Neutrophil (primary cell): Measurements from ENCODE around the gene C16orf89.
"Not testable (repeated sequence)": the region's sequence is repeated elsewhere in the genome, so short reads cannot be mapped to it uniquely, and the experiment has no call there.

Experiments
- H3K27ac ChIP-seq: fragments of 200-600 bp; sonication (generic); 2 replicates; pipeline ENCODE4 v1.5.1; 2016; ENCODE audit warnings: mild to moderate bottlenecking, moderate library complexity
- H3K27me3 ChIP-seq: fragments of 200-600 bp; sonication (generic); 2 replicates; pipeline ENCODE4 v1.6.0; 2016; ENCODE audit warnings: mild to moderate bottlenecking
- H3K36me3 ChIP-seq: fragments of 200-600 bp; sonication (generic); 2 replicates; pipeline ENCODE4 v1.5.1; 2017
- H3K4me1 ChIP-seq, 2 experiments: fragments of 200-600 bp in 1 of 2; sonication (generic) in 1 of 2; 1 replicate in 1 of 2; 2 replicates in 1 of 2; pipeline versions ENCODE4 v1.5.1 to v1.6.1; 2013 to 2016; ENCODE audit warnings: low read depth in 1 of 2, low read length in 1 of 2, mild to moderate bottlenecking in 1 of 2, moderate library complexity in 1 of 2; ENCODE audit not compliant: control insufficient read depth in 1 of 2, insufficient read depth in 1 of 2
- H3K4me3 ChIP-seq, 2 experiments: fragments of 200-600 bp in 1 of 2; sonication (generic) in 1 of 2; 1 replicate in 1 of 2; 2 replicates in 1 of 2; pipeline ENCODE4 v1.5.1; 2013 to 2016; ENCODE audit warnings: low read depth in 1 of 2, low read length in 1 of 2, mild to moderate bottlenecking in 1 of 2, moderate library complexity in 1 of 2
- H3K9me3 ChIP-seq: fragments of 200-600 bp; sonication (generic); 2 replicates; pipeline ENCODE4 v1.5.1; 2016
- TF ChIP-seq, protein P1 (sequence below): fragments of 200-600 bp; sonication (generic); IDR thresholded peaks from 2 replicates; pipeline ENCODE4 v1.5.1; 2016; ENCODE audit warnings: antibody characterized with exemption

C16orf89 gene

GRCh38 chr16:5097470-5098220 is 31.9 kb upstream of the C16orf89 start, which contains the start of gene EEF2KMT:
EEF2KMT (minus strand) TSS chr16:5097795; CDS start chr16:5097739, 56 bp downstream.
- peaks cover 11 to 12% of the 10 kb centered on the region in 2 experiments for H3K4me1 ChIP-seq
- peak within 1 kb of the TSS; percentile 86 for H3K27ac ChIP-seq
- TF ChIP-seq, protein P1, sequence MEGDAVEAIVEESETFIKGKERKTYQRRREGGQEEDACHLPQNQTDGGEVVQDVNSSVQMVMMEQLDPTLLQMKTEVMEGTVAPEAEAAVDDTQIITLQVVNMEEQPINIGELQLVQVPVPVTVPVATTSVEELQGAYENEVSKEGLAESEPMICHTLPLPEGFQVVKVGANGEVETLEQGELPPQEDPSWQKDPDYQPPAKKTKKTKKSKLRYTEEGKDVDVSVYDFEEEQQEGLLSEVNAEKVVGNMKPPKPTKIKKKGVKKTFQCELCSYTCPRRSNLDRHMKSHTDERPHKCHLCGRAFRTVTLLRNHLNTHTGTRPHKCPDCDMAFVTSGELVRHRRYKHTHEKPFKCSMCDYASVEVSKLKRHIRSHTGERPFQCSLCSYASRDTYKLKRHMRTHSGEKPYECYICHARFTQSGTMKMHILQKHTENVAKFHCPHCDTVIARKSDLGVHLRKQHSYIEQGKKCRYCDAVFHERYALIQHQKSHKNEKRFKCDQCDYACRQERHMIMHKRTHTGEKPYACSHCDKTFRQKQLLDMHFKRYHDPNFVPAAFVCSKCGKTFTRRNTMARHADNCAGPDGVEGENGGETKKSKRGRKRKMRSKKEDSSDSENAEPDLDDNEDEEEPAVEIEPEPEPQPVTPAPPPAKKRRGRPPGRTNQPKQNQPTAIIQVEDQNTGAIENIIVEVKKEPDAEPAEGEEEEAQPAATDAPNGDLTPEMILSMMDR, result peak; percentile 14
- H3K9me3 ChIP-seq, H3K36me3 ChIP-seq: not testable (repeated sequence)
- peaks cover 42% of the 10 kb centered on the region for H3K27me3 ChIP-seq
- peak within 1 kb of the TSS; percentile 64 to 77 for H3K4me3 ChIP-seq

GRCh38 chr16:5097061-5097469 is 31.3 kb upstream of the C16orf89 start:
- Histone ChIP-seq H3K27ac (peak overlapping the region; percentile 86), H3K4me1 (peaks cover 11 to 12% of the 10 kb centered on the region in 2 experiments), H3K27me3 (peaks cover 36% of the 10 kb centered on the region), H3K4me3 (peak overlapping the region; percentile 64 to 77)
- H3K9me3 ChIP-seq, H3K36me3 ChIP-seq: not testable (repeated sequence)

GRCh38 chr16:5096437-5097060 is 30.8 kb upstream of the C16orf89 start:
- Histone ChIP-seq H3K27me3 (peaks cover 31% of the 10 kb centered on the region), H3K4me3 (peak overlapping the region in 1 of 2 experiments; percentile 64), H3K4me1 (peaks cover 11 to 12% of the 10 kb centered on the region in 2 experiments)
- not testable (repeated sequence) for H3K36me3 ChIP-seq, H3K27ac ChIP-seq, H3K9me3 ChIP-seq

- not testable (repeated sequence) for H3K36me3 ChIP-seq, H3K9me3 ChIP-seq, H3K4me3 ChIP-seq, H3K27ac ChIP-seq
- Histone ChIP-seq H3K27me3 (peaks cover 19% of the 10 kb centered on the region), H3K4me1 (peaks cover 11 to 12% of the 10 kb centered on the region in 2 experiments)
These were observed 29.5 kb upstream of the C16orf89 start for GRCh38 chr16:5095145-5095830.

DNA sequence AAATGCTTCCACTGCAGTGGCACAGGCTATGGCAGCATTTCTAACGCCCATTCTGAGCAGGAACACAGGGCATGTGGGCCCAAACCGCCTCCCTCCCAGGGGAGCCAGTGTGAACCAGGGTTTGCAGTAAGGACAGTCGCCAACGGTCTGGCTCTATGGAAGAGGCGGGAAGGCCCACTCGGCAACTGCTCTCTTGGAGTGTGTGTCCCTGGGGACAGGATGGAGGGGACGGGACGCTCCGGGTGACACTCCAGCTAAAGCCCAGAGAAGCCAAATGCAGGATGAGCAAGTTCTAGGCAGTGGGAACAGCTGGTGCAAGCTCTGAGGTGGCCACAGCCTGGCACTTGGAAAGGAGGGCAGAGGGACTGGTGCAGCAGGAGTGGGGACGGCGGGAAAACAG is 28.0 kb upstream of the C16orf89 start:
- not testable (repeated sequence) for H3K4me1 ChIP-seq, H3K9me3 ChIP-seq, H3K36me3 ChIP-seq, H3K4me3 ChIP-seq, H3K27me3 ChIP-seq, H3K27ac ChIP-seq

DNA sequence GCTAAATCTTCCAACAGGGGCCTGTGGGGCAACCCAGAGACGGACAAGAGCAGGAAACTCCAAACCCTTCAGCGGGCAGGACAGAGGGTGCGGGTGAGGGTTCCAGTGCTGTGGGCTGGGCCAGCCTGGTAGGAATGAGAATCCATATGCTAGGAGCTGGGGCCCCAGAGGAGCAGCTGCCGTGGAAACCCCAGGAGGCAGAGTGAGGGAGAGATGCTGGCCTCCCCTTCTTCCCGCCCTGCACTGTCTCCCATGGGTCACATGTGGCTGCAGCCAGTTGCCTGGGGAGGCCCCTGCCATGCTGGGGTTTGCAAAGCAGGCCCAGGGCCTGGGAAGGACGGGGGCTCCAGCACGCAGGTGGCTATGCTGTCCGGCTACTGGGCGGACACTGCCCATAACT is 27.3 kb upstream of the C16orf89 start:
- H3K27ac ChIP-seq, H3K27me3 ChIP-seq, H3K36me3 ChIP-seq, H3K4me3 ChIP-seq, H3K9me3 ChIP-seq, H3K4me1 ChIP-seq: not testable (repeated sequence)

GRCh38 chr16:5090592-5090991 is 24.8 kb upstream of the C16orf89 start:
- not testable (repeated sequence) for H3K27me3 ChIP-seq, H3K4me1 ChIP-seq, H3K36me3 ChIP-seq, H3K27ac ChIP-seq, H3K4me3 ChIP-seq, H3K9me3 ChIP-seq

GRCh38 chr16:5089911-5090555 is 24.3 kb upstream of the C16orf89 start:
- not testable (repeated sequence) for H3K27me3 ChIP-seq, H3K36me3 ChIP-seq, H3K27ac ChIP-seq, H3K9me3 ChIP-seq, H3K4me1 ChIP-seq, H3K4me3 ChIP-seq

- H3K27ac ChIP-seq, H3K36me3 ChIP-seq, H3K27me3 ChIP-seq, H3K4me3 ChIP-seq, H3K4me1 ChIP-seq, H3K9me3 ChIP-seq: not testable (repeated sequence)
These were observed 23.2 kb upstream of the C16orf89 start for GRCh38 chr16:5088936-5089335.

GRCh38 chr16:5088086-5088790 is 22.5 kb upstream of the C16orf89 start:
- H3K36me3 ChIP-seq, H3K27ac ChIP-seq: not testable (repeated sequence)

DNA sequence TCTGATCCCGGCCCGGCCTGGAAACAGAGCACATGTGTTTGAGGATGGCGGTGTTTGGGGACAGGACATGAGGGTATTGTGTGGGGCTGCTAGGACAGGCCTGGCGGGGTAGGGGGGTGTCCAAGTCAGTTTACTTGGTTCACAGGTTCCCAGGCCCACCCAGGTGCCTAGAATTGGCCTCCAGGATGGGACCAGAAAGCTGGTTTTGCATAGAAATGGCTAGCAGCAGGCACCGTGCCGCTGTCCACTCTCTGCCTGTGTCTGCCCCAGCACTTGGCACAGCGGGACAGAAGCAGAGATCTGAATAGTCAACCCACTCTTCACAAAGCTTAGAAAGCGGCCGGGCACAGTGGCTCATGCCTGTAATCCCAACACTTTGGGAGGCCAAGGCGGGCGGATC is 20.0 kb upstream of the C16orf89 start:
- H3K36me3 ChIP-seq, result peaks cover 16% of the 10 kb centered on the region
- not testable (repeated sequence) for H3K27me3 ChIP-seq, H3K4me3 ChIP-seq, H3K4me1 ChIP-seq, H3K27ac ChIP-seq, H3K9me3 ChIP-seq

More at GRCh38 chr16:5088086-5088790, 22.5 kb upstream of the C16orf89 start:
- not testable (repeated sequence) for H3K4me3 ChIP-seq, H3K9me3 ChIP-seq, H3K27me3 ChIP-seq, H3K4me1 ChIP-seq
